ENCODE data around the gene ABLIM3. TPM values are rescaled to one million over a fixed set of nuclear protein-coding genes. Genes with fewer than 3 reads are reported as not detected.
A peak's percentile ranks its signal among the peaks of the same experiment; 100 is the strongest.

ABLIM3 gene
- total RNA-seq, 1 donor: 24.9 TPM

DNA sequence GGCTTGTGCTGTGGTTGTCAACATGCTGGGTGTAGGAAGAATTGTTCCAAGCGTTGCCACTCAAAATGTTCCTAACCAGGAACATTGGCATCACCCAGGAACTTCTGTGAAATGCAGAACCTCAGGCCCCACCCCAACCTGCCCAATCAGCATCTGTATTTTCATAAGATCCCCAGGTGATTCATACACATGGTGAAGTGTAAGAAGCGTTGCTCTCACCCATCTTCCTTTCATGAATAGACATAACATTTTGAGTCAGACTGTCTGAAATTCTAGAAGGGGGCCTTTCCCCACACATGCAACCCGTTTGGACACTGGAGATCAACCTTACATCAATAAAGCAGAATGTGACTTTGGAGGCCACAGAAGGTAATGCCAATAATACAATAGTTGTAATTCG, 121.0 kb downstream of the ABLIM3 start:
- no peak for DNase-seq (ENCODE audit: low read depth)
- TF ChIP-seq, protein P1, sequence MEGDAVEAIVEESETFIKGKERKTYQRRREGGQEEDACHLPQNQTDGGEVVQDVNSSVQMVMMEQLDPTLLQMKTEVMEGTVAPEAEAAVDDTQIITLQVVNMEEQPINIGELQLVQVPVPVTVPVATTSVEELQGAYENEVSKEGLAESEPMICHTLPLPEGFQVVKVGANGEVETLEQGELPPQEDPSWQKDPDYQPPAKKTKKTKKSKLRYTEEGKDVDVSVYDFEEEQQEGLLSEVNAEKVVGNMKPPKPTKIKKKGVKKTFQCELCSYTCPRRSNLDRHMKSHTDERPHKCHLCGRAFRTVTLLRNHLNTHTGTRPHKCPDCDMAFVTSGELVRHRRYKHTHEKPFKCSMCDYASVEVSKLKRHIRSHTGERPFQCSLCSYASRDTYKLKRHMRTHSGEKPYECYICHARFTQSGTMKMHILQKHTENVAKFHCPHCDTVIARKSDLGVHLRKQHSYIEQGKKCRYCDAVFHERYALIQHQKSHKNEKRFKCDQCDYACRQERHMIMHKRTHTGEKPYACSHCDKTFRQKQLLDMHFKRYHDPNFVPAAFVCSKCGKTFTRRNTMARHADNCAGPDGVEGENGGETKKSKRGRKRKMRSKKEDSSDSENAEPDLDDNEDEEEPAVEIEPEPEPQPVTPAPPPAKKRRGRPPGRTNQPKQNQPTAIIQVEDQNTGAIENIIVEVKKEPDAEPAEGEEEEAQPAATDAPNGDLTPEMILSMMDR (IDR thresholded peaks at IDR 0.05; ENCODE audit: insufficient read depth, low read length): no peak
- no peak overlapping the region for H3K4me3 ChIP-seq (ENCODE audit: low read depth, low read length)

DNA sequence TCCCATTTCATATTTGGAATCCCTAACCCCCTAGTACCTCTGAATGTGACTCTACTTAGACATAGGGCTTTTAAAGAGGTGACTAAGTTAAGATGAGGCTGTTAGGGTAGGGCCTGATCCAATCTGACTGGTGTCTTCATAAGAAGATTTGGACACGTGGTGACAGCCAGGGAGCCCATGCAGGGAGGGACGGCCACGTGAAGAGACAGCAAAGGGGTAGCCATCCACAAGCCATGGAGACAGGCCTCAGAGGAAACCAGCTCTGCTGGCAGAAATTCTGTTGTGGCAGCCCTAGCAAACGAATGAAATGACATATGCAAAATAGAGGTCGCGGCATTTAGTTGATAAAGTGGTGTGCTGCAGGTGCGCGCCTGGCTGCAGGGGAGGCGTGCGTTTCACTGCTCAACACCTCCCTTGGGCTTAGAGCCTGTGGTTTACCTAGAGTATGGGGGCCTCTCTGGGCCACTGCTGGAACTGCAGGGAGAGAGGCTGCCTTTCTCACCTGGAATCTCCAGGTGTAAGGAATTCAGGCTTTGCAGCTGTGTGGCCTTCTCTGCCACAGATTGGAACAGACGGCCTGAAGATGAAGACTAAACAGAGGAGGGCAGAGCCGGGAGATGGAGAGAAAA, 123.3 kb downstream of the ABLIM3 start:
- no peak overlapping the region for H3K4me3 ChIP-seq (ENCODE audit: low read depth, low read length)
- DNase-seq (ENCODE audit: low read depth): no peak
- TF ChIP-seq, protein P1 (IDR thresholded peaks at IDR 0.05; ENCODE audit: insufficient read depth, low read length): peak; percentile 33

DNA sequence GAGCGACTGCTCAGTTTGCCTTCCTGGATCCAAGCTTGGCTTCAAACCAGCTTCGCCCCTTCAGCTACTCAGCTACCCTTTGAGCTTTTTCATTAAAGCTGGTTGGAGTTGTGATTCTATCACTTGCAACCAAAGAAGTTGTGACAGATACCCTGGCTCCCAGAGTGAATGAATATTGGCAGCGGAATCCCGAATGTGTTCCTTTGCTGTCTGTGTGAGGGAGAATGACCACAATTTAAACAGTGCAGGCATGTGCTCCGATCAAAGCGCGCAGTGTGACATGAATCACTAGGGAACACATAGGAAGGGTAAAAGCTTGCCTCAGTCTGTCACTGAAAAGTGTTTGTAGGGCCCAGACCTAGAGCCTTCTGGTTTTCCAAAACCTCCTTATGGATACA, 123.8 kb downstream of the ABLIM3 start:
- TF ChIP-seq, protein P1 (IDR thresholded peaks at IDR 0.05; ENCODE audit: insufficient read depth, low read length): no peak
- DNase-seq (ENCODE audit: low read depth): no peak
- H3K4me3 ChIP-seq (ENCODE audit: low read depth, low read length): no peak overlapping the region

DNA sequence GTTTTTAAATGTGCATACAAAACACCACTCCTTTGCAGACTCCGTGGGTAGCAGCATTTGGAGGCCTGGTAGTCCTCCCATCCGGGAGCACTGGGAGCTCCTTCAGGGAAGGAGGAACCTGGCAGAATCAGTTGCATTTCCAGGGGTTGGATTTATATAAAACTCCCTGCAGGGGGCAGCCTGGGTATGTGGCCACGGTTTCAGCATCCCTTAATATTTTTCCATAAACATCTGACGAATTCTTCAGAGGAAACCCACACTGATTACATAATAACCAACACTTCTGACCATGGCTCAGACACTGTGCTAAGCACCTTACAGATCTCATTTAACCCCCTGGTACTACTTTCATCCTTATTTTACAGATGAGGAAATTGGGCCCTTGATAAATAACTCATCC, 124.3 kb downstream of the ABLIM3 start:
- TF ChIP-seq, protein P1 (IDR thresholded peaks at IDR 0.05; ENCODE audit: insufficient read depth, low read length): peak; percentile 48
- no peak overlapping the region for H3K4me3 ChIP-seq (ENCODE audit: low read depth, low read length)
- DNase-seq (ENCODE audit: low read depth): peak; percentile 57

DNA sequence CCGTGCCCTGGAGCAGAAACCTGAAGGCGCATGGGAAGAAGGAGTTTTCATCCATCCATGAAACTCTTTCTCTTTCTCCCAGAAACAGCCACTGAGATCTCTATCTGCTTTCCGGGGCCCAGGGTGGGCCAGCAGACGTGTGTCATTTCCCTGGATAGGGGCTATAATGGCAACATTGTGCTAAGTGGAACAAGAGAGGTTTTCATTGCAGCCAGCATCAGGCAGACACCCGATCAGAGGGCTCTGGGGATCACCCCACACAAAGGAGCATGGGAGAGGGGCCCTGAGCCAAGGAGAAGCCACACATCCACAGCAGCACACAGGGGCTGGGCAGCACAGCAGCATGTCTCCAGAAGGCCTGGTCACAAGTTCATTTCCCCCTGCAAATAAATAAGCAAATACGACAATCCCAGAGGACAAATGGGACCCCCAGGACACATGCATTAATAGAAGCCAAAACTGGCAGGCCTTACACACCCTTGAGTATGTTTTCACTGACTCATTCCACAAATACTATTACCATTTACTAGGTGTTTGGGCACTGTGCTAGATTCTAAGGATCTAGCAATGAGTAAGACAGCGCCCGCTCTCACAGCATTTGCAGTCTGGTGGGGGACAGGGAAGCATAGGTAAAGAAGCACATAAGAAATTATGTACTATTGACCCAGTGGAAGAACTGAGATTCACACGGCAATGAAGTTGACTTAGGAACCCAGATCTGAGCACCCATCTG, 126.1 kb downstream of the ABLIM3 start:
- no peak overlapping the region for H3K4me3 ChIP-seq (ENCODE audit: low read depth, low read length)
- TF ChIP-seq, protein P1 (IDR thresholded peaks at IDR 0.05; ENCODE audit: insufficient read depth, low read length): no peak
- DNase-seq (ENCODE audit: low read depth): no peak

DNA sequence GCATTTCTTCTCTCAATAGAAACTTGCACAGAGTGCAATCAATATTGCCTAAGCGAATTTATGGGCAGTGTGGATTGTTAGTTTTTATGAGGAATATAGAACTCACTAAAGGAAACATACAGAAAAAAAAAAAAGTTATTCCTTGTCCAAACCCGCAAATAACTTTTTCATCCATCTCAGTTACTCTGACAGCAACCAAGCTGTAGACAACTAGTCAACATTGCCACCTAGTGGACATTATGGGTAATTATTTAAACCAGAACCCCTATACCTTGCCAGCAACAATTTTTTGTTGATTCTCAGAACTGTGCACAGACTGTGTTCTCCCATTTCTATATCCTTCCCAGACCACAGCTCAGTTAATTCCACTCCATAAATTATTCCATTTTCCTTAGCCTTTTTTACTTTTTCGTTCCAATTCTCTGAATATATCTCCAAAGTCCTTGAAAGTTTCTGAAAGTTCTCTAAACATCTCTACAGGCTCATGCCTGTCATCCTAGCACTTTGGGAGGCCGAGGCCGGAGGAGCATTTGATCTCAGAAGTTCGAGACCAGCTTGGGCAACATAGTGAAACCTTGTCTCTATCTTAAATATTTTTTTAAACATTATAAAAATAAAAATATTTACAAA, 127.8 kb downstream of the ABLIM3 start:
- TF ChIP-seq, protein P1 (IDR thresholded peaks at IDR 0.05; ENCODE audit: insufficient read depth, low read length): peak; percentile 64
- DNase-seq (ENCODE audit: low read depth): peak; percentile 74
- H3K4me3 ChIP-seq (ENCODE audit: low read depth, low read length): no peak overlapping the region
